K562 (cell line): ENCODE measurements around the gene FAM177B.

Source experiments
- PATZ1 ChIP-seq: fragments of 250-450 bp; sonication (Bioruptor Pico); IDR thresholded peaks from 2 replicates; pipeline ENCODE4 v1.5.0; 2020; ENCODE audit warnings: mild to moderate bottlenecking, borderline replicate concordance
- POLR2AphosphoS5 ChIP-seq: IDR thresholded peaks from 2 replicates; pipeline ENCODE4 v1.6.1; 2011; ENCODE audit warnings: mild to moderate bottlenecking, low read depth, low read length, moderate library complexity; ENCODE audit not compliant: control insufficient read depth, insufficient read depth

DNA sequence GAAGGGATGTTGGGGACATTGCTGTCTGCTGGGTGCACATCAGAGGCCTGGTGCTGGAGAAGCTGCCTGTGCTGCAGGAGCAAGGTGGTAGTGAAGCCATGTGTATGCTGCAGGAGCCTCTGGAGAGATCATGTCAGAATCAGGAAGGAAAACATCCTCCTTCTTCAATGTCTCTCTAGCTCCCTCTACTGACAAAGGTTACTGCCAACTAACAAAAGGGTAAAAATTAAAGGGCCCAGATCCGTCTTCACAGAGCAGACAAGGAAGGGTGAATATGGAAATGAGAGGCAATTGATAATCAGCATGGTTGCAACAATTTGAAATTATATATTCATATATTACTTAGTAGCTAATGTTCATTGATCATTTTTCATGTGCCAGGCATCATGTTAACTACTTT lies 32.2 kb downstream of the FAM177B start:
- TF ChIP-seq POLR2AphosphoS5: no peak
- TF ChIP-seq PATZ1 (CRISPR knock-in tag): no peak
